IMR-90 (cell line): ENCODE measurements around the gene GMPPA. TPM values are rescaled to one million over a fixed set of nuclear protein-coding genes. Genes with fewer than 3 reads are reported as not detected.
A peak's percentile ranks its signal among the peaks of the same experiment; 100 is the strongest.

Source experiments
- ATAC-seq: fragments of 200-7000 bp; cut with Tn5 transposase; 2 replicates; pipeline ENCODE4 v1.9.1; 2020; ENCODE audit warnings: low read depth, mild to moderate bottlenecking, moderate library complexity
- BruUV-seq: library from RNA; stranded (reverse); fragments of 400-500 nt; replicated peaks from 2 replicates; lab custom pipeline; 2021; lab: Mats Ljungman, UMichigan
- CTCF ChIA-PET: fragments of 300-600 bp; formaldehyde crosslinking; extraction: SDS; loops from one replicate; lab custom pipeline; 2021; ENCODE audit warnings: antibody characterized with exemption; lab: Yijun Ruan, JAX
- POLR2A ChIA-PET: fragments of 300-600 bp; sonication (Branson Sonifier 250); formaldehyde crosslinking; loops from one replicate; lab custom pipeline; 2022; ENCODE audit warnings: antibody characterized with exemption; ENCODE audit not compliant: unreplicated experiment; lab: Charles Lee
- DNase-seq: peaks from one replicate; pipeline ENCODE4 v3.0.0; 2013
- H2AFZ ChIP-seq: replicated peaks from 2 replicates; pipeline ENCODE3; 2013; ENCODE audit warnings: low read length, mild to moderate bottlenecking; ENCODE audit not compliant: poor library complexity
- H2AK5ac ChIP-seq: 2 replicates; pipeline ENCODE4 v1.6.1; 2013; ENCODE audit warnings: low read depth, low read length, inconsistent platforms
- H2AK9ac ChIP-seq: replicated peaks from 2 replicates; pipeline ENCODE3; 2013; ENCODE audit warnings: mild to moderate bottlenecking, low read depth, low read length, moderate library complexity; ENCODE audit not compliant: poor library complexity
- H2BK120ac ChIP-seq: 2 replicates; pipeline ENCODE4 v1.6.1; 2013; ENCODE audit warnings: low read depth, low read length, inconsistent platforms
- H2BK15ac ChIP-seq: 3 replicates; pipeline ENCODE4 v1.6.1; 2013; ENCODE audit warnings: low read depth, low read length, inconsistent platforms
- H2BK20ac ChIP-seq: 2 replicates; pipeline ENCODE4 v1.6.1; 2013; ENCODE audit warnings: low read depth, mild to moderate bottlenecking, inconsistent platforms, low read length, moderate library complexity
- H2BK5ac ChIP-seq: 2 replicates; pipeline ENCODE4 v1.6.1; 2013; ENCODE audit warnings: mild to moderate bottlenecking, low read depth, low read length, inconsistent platforms; ENCODE audit not compliant: poor library complexity, severe bottlenecking
- H3K14ac ChIP-seq: replicated peaks from 2 replicates; pipeline ENCODE4 v1.6.1; 2013; ENCODE audit warnings: low read depth, low read length, inconsistent platforms
- H3K18ac ChIP-seq: 2 replicates; pipeline ENCODE4 v1.6.1; 2013; ENCODE audit warnings: low read depth, low read length, control low read depth
- H3K23ac ChIP-seq: 2 replicates; pipeline ENCODE4 v1.6.1; 2013; ENCODE audit warnings: low read depth, low read length, inconsistent platforms
- H3K27ac ChIP-seq: 2 replicates; pipeline ENCODE4 v1.5.1; 2013; ENCODE audit warnings: mild to moderate bottlenecking, control low read depth, low read length; ENCODE audit not compliant: insufficient read depth
- H3K27me3 ChIP-seq: 2 replicates; pipeline ENCODE4 v1.6.1; 2013; ENCODE audit warnings: low read length; ENCODE audit not compliant: control insufficient read depth, insufficient read depth
- H3K36me3 ChIP-seq: 2 replicates; pipeline ENCODE4 v1.6.1; 2013; ENCODE audit warnings: low read length, mixed read lengths; ENCODE audit not compliant: control insufficient read depth, insufficient read depth
- H3K4ac ChIP-seq: 2 replicates; pipeline ENCODE4 v1.6.1; 2013; ENCODE audit warnings: low read depth, low read length, inconsistent platforms
- H3K4me1 ChIP-seq: 2 replicates; pipeline ENCODE4 v1.6.1; 2013; ENCODE audit warnings: low read length, mixed read lengths; ENCODE audit not compliant: control insufficient read depth, insufficient read depth
- H3K4me2 ChIP-seq: 2 replicates; pipeline ENCODE4 v1.6.1; 2013; ENCODE audit warnings: low read depth, mild to moderate bottlenecking, control low read depth, low read length, moderate library complexity
- H3K4me3 ChIP-seq: 2 replicates; pipeline ENCODE4 v1.5.1; 2013; ENCODE audit warnings: low read depth, mild to moderate bottlenecking, control low read depth, low read length, moderate library complexity; ENCODE audit not compliant: insufficient read depth
- H3K56ac ChIP-seq: 2 replicates; pipeline ENCODE4 v1.6.1; 2013; ENCODE audit warnings: low read length, inconsistent platforms; ENCODE audit not compliant: insufficient read depth; ENCODE audit errors: extremely low read depth
- H3K79me1 ChIP-seq, 2 experiments: 2 replicates each; pipeline ENCODE4 v1.6.1; 2013; ENCODE audit warnings: low read length in 2 of 2, inconsistent platforms in 1 of 2, low read depth in 1 of 2
- H3K9ac ChIP-seq: 2 replicates; pipeline ENCODE4 v1.6.1; 2013; ENCODE audit warnings: low read depth, low read length, control low read depth
- H3K9me1 ChIP-seq: 2 replicates; pipeline ENCODE4 v1.6.1; 2013; ENCODE audit warnings: low read length, inconsistent platforms; ENCODE audit not compliant: insufficient read depth
- H3K9me3 ChIP-seq: 2 replicates; pipeline ENCODE4 v1.6.1; 2013; ENCODE audit warnings: low read length; ENCODE audit not compliant: control insufficient read depth, insufficient read depth
- H4K20me1 ChIP-seq: 2 replicates; pipeline ENCODE4 v1.6.1; 2013; ENCODE audit warnings: low read length, inconsistent platforms; ENCODE audit not compliant: insufficient read depth
- H4K5ac ChIP-seq: 2 replicates; pipeline ENCODE4 v1.6.1; 2013; ENCODE audit warnings: mild to moderate bottlenecking, low read depth, low read length, control low read depth
- H4K8ac ChIP-seq, 2 experiments: 2 replicates each; pipeline ENCODE4 v1.6.1; 2013; ENCODE audit warnings: low read depth in 2 of 2, low read length in 2 of 2, control low read depth in 1 of 2, inconsistent platforms in 1 of 2
- H4K91ac ChIP-seq: 2 replicates; pipeline ENCODE4 v1.6.1; 2013; ENCODE audit warnings: low read depth, low read length, inconsistent platforms; ENCODE audit not compliant: insufficient read depth
- BHLHE40 ChIP-seq: fragments of 150-350 bp; IDR thresholded peaks from 2 replicates; pipeline ENCODE4 v1.6.1; 2016; ENCODE audit warnings: mild to moderate bottlenecking, low read depth, low read length
- CEBPB ChIP-seq: IDR thresholded peaks from 2 replicates; pipeline ENCODE4 v1.6.1; 2012; ENCODE audit warnings: low read depth, low read length, improper control_type of control experiment
- ELK1 ChIP-seq: fragments of 150-350 bp; IDR thresholded peaks from 2 replicates; pipeline ENCODE4 v1.6.1; 2016; ENCODE audit warnings: low read depth, mild to moderate bottlenecking, low read length, moderate library complexity, borderline replicate concordance
- FOS ChIP-seq: fragments of 150-350 bp; IDR thresholded peaks from 2 replicates; pipeline ENCODE4 v1.6.1; 2016; ENCODE audit warnings: low read depth, low read length
- MAFK ChIP-seq: IDR thresholded peaks from 2 replicates; pipeline ENCODE4 v1.6.1; 2012; ENCODE audit warnings: low read depth, low read length, improper control_type of control experiment
- MAZ ChIP-seq: IDR thresholded peaks from 2 replicates; pipeline ENCODE4 v1.6.1; 2012; ENCODE audit warnings: low read depth, mild to moderate bottlenecking, low read length, improper control_type of control experiment, moderate library complexity, borderline replicate concordance
- MXI1 ChIP-seq: IDR thresholded peaks from 2 replicates; pipeline ENCODE4 v1.6.1; 2012; ENCODE audit warnings: low read depth, mild to moderate bottlenecking, low read length, moderate library complexity, borderline replicate concordance
- NFE2L2 ChIP-seq: fragments of 150-350 bp; IDR thresholded peaks from 2 replicates; pipeline ENCODE4 v1.6.1; 2016; ENCODE audit warnings: low read depth, mild to moderate bottlenecking, low read length
- POLR2A ChIP-seq: IDR thresholded peaks from 2 replicates; pipeline ENCODE4 v1.6.1; 2012; ENCODE audit warnings: mild to moderate bottlenecking, low read depth, low read length
- RFX5 ChIP-seq: IDR thresholded peaks from 2 replicates; pipeline ENCODE4 v1.8.0; 2012; ENCODE audit warnings: low read depth, mild to moderate bottlenecking, low read length, moderate library complexity
- SMC3 ChIP-seq: fragments of 150-350 bp; IDR thresholded peaks from 2 replicates; pipeline ENCODE4 v1.6.1; 2016; ENCODE audit warnings: low read depth, mild to moderate bottlenecking, antibody characterized with exemption, low read length, moderate library complexity
- WGBS, 2 experiments: methylation state at CpG; one replicate each; pipeline versions ENCODE4 v1.1.5 to v1.1.7; 2013; ENCODE audit warnings: missing lambda C conversion rate in 2 of 2; ENCODE audit not compliant: insufficient read length in 1 of 2; ENCODE audit errors: extremely low coverage in 2 of 2; 5-methylcytosine and 5-hydroxymethylcytosine counted together
- dilution Hi-C: fragments of 300-500 bp; cut with HindIII; formaldehyde crosslinking; loops from one replicate; pipeline ENCODE4 v1.14.3; 2018; ENCODE audit warnings: low sequenced_read_pairs; ENCODE audit not compliant: unreplicated experiment
- in situ Hi-C: fragments of 300-500 bp; cut with MboI; formaldehyde crosslinking; loops from 3 replicates; pipeline ENCODE4 v1.14.3; 2019; ENCODE audit warnings: low sequenced_read_pairs, inconsistent platforms, mixed read lengths
- intact Hi-C: fragments of 100-400 bp; cut with micrococcal nuclease; formaldehyde crosslinking; loops from 2 replicates; pipeline ENCODE4 v1.10.0; 2022
- polyA plus RNA-seq, 3 experiments: library from polyadenylated mRNA; depleted of rRNA; stranded (reverse); fragments of >200 nt; gene quantifications; 2 replicates each; pipeline ENCODE4 v1.2.3, GENCODE V29; 2012; ENCODE audit warnings: low replicate concordance in 1 of 3
- total RNA-seq: library from RNA; depleted of rRNA; stranded (reverse); fragments of >200 nt; gene quantifications from 2 replicates; pipeline ENCODE4 v1.2.3, GENCODE V29; 2012
- TF ChIP-seq, protein P1 (sequence below): fragments of 150-350 bp; IDR thresholded peaks from 2 replicates; pipeline ENCODE4 v1.6.1; 2017; ENCODE audit warnings: mild to moderate bottlenecking, antibody characterized with exemption, low read length, low read depth
- TF ChIP-seq, protein P2 (sequence below): conservative IDR thresholded peaks from 2 replicates; pipeline ENCODE4 v1.5.1; 2012; ENCODE audit warnings: mild to moderate bottlenecking, low read depth, low read length, improper control_type of control experiment

GMPPA gene
- total and polyA plus RNA-seq, 2 of the 4 experiments (the other 2 are of a cell fraction), result 103 to 134 TPM

DNA sequence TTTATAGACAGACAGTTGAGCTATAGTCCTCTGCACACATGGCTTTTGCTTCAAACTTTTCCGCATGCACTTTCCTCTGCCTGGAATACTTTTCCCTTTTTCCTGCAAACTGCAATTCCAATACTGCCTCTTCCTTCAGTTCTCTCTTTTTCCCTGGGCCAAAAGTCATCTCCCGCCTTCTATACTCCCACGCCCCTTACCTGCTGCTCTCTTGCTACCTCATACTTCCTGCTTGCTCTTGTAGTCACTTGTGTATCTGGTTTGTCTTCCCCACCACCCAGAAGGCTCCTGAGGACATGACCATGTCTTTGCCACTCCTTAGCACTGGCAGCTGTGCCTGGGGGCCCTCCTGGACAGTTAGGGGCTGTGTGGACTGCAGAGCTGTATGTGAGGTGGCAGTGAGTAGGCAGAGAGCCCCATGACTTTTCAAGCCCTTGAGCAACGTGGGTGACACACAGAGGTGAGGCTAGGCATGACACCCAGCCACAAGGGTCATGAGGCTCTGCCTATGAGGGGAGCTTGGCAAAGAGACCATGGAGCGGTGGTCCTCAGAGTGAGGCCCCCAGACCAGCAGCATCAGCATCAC is 40.8 kb upstream of the GMPPA start:
- BruUV-seq, result no TSS peak
- no peak overlapping the region for H2BK20ac ChIP-seq
- no peak overlapping the region for H3K4me3 ChIP-seq
- DNase-seq (no peak), ATAC-seq (no peak)
- peaks cover 14% of the 10 kb centered on the region; the same call in 1 of the 2 replicates for H3K36me3 ChIP-seq
- H2AK9ac ChIP-seq, result peak overlapping the region; percentile 15
- CTCF ChIA-PET, result no interaction called here
- no peaks in the 10 kb centered on the region for H4K20me1 ChIP-seq
- no peak overlapping the region for H3K14ac ChIP-seq
- H3K18ac ChIP-seq, result no peak overlapping the region
- no peaks in the 10 kb centered on the region for H3K9me3 ChIP-seq
- 52% methylated on average over 2 of the region's 5 CpGs; no CpG with 5 or more reads in 1 of the 2 experiments for WGBS, 2 experiments
- no peak overlapping the region for H3K4ac ChIP-seq
- H3K56ac ChIP-seq, result no peak overlapping the region
- H2BK120ac ChIP-seq, result no peak overlapping the region
- dilution Hi-C loops (no loop called here), intact Hi-C loops (loop anchor here (5.0 kb wide), 1 partner anchor 64 kb away; no protein-coding TSS in a partner anchor), in situ Hi-C loops (no loop called here)
- POLR2A ChIA-PET, result no interaction called here
- peaks cover 29% of the 10 kb centered on the region for H3K9me1 ChIP-seq
- TF ChIP-seq POLR2A (no peak), SMC3 (no peak), MAZ (no peak), NFE2L2 (no peak), FOS (no peak), MAFK (no peak), RFX5 (no peak), ELK1 (no peak), CEBPB (no peak), MXI1 (no peak), BHLHE40 (no peak)
- TF ChIP-seq, protein P1, sequence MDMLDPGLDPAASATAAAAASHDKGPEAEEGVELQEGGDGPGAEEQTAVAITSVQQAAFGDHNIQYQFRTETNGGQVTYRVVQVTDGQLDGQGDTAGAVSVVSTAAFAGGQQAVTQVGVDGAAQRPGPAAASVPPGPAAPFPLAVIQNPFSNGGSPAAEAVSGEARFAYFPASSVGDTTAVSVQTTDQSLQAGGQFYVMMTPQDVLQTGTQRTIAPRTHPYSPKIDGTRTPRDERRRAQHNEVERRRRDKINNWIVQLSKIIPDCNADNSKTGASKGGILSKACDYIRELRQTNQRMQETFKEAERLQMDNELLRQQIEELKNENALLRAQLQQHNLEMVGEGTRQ, result no peak
- TF ChIP-seq, protein P2, sequence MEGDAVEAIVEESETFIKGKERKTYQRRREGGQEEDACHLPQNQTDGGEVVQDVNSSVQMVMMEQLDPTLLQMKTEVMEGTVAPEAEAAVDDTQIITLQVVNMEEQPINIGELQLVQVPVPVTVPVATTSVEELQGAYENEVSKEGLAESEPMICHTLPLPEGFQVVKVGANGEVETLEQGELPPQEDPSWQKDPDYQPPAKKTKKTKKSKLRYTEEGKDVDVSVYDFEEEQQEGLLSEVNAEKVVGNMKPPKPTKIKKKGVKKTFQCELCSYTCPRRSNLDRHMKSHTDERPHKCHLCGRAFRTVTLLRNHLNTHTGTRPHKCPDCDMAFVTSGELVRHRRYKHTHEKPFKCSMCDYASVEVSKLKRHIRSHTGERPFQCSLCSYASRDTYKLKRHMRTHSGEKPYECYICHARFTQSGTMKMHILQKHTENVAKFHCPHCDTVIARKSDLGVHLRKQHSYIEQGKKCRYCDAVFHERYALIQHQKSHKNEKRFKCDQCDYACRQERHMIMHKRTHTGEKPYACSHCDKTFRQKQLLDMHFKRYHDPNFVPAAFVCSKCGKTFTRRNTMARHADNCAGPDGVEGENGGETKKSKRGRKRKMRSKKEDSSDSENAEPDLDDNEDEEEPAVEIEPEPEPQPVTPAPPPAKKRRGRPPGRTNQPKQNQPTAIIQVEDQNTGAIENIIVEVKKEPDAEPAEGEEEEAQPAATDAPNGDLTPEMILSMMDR, result no peak
- H2BK5ac ChIP-seq, result no peak overlapping the region
- H3K4me2 ChIP-seq, result no peak overlapping the region
- no peak overlapping the region for H4K91ac ChIP-seq
- no peak overlapping the region for H4K8ac ChIP-seq
- no peak overlapping the region for H3K23ac ChIP-seq
- H2AK5ac ChIP-seq, result no peak overlapping the region
- H4K5ac ChIP-seq, result no peak overlapping the region
- H2AFZ ChIP-seq, result no peak overlapping the region
- peaks cover 7 to 44% of the 10 kb centered on the region in 2 experiments for H3K79me1 ChIP-seq
- peaks cover 37% of the 10 kb centered on the region for H3K4me1 ChIP-seq
- no peaks in the 10 kb centered on the region for H3K27me3 ChIP-seq
- H3K9ac ChIP-seq, result no peak overlapping the region
- no peak overlapping the region for H2BK15ac ChIP-seq
- H3K27ac ChIP-seq, result no peak overlapping the region
